DND-41 (cell line): Measurements from ENCODE around the gene LYST.

Source experiments
- EZH2 ChIP-seq: IDR thresholded peaks from 3 replicates; pipeline ENCODE4 v1.6.1; 2012; ENCODE audit warnings: borderline replicate concordance, low read depth, mild to moderate bottlenecking, moderate library complexity, low read length, inconsistent platforms; ENCODE audit not compliant: severe bottlenecking
- TF ChIP-seq, protein P1 (sequence below): IDR thresholded peaks from 2 replicates; pipeline ENCODE4 v1.5.1; 2012; ENCODE audit warnings: borderline replicate concordance, low read length, moderate library complexity, mild to moderate bottlenecking; ENCODE audit not compliant: poor library complexity, severe bottlenecking; ENCODE audit errors: extremely low read depth

- TF ChIP-seq, protein P1, sequence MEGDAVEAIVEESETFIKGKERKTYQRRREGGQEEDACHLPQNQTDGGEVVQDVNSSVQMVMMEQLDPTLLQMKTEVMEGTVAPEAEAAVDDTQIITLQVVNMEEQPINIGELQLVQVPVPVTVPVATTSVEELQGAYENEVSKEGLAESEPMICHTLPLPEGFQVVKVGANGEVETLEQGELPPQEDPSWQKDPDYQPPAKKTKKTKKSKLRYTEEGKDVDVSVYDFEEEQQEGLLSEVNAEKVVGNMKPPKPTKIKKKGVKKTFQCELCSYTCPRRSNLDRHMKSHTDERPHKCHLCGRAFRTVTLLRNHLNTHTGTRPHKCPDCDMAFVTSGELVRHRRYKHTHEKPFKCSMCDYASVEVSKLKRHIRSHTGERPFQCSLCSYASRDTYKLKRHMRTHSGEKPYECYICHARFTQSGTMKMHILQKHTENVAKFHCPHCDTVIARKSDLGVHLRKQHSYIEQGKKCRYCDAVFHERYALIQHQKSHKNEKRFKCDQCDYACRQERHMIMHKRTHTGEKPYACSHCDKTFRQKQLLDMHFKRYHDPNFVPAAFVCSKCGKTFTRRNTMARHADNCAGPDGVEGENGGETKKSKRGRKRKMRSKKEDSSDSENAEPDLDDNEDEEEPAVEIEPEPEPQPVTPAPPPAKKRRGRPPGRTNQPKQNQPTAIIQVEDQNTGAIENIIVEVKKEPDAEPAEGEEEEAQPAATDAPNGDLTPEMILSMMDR, result no peak
- no peak for TF ChIP-seq EZH2
These were observed 21.9 kb downstream of the LYST start for GRCh38 chr1:235844776-235845175.
